SJSA1 (cell line): ENCODE data around the gene TRABD2B. TPM values are rescaled to one million over a fixed set of nuclear protein-coding genes. Genes with fewer than 3 reads are reported as not detected.

ENCODE experiments used
- DNase-seq, 2 experiments: peaks; one replicate each; pipeline ENCODE4 v3.0.0-alpha.2; 2015 to 2020; ENCODE audit warnings: low spot score in 2 of 2, low read depth in 1 of 2
- H3K27ac ChIP-seq: fragments of 250-450 bp; sonication (Bioruptor Pico); 2 replicates; pipeline ENCODE4 v1.5.1; 2020; ENCODE audit warnings: mild to moderate bottlenecking, moderate library complexity
- H3K27me3 ChIP-seq: fragments of 250-450 bp; sonication (Bioruptor Pico); replicated peaks from 2 replicates; pipeline ENCODE4 v1.5.1; 2020; ENCODE audit warnings: mild to moderate bottlenecking, moderate library complexity
- H3K36me3 ChIP-seq: fragments of 250-450 bp; sonication (Bioruptor Pico); 2 replicates; pipeline ENCODE4 v1.5.1; 2020; ENCODE audit warnings: mild to moderate bottlenecking
- H3K4me1 ChIP-seq: fragments of 250-450 bp; sonication (Bioruptor Pico); replicated peaks from 2 replicates; pipeline ENCODE4 v1.6.1; 2021; ENCODE audit warnings: mild to moderate bottlenecking
- H3K4me3 ChIP-seq: fragments of 250-450 bp; sonication (Bioruptor Pico); 2 replicates; pipeline ENCODE4 v1.5.1; 2020; ENCODE audit warnings: mild to moderate bottlenecking
- H3K9me3 ChIP-seq: fragments of 250-450 bp; sonication (Bioruptor Pico); replicated peaks from 2 replicates; pipeline ENCODE4 v1.5.1; 2020; ENCODE audit warnings: mild to moderate bottlenecking
- total RNA-seq: library from RNA; depleted of rRNA; stranded (reverse); fragments of >200 nt; shearing (Covaris generic); gene quantifications from 2 replicates; pipeline ENCODE4 v1.2.3, GENCODE V29; 2014

Gene TRABD2B
- total RNA-seq, 1 experiment from 2014 or later: 0.16 TPM

DNA sequence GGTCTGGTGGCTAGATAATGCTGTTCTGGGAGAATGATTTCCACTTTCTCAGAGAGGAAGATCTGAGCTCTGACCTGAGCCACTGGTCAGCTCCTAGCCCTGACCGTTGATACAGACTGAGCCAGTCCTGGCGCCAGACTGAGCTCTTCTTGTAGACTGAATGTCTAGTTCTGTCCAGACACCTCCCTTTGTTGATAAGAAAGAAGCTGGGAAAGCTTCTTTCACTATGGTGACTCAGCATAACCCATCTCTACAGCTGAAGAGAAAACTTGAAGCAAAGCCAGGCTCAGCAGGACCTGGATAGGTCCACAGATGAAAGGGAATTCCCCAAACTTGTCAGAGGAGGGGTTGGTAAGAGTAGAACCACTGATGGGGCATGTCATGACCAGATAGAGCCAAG is 9.9 kb upstream of the TRABD2B start:
- H3K9me3 ChIP-seq: no peaks in the 10 kb centered on the region
- H3K4me3 ChIP-seq: no peak overlapping the region
- H3K36me3 ChIP-seq: no peaks in the 10 kb centered on the region
- peak; percentile 77 to 82 for DNase-seq
- no peaks in the 10 kb centered on the region for H3K27me3 ChIP-seq
- H3K4me1 ChIP-seq: peaks cover 22% of the 10 kb centered on the region
- H3K27ac ChIP-seq: peak overlapping the region; percentile 37

- Histone ChIP-seq H3K4me3 (no peak overlapping the region), H3K27me3 (no peaks in the 10 kb centered on the region), H3K36me3 (no peaks in the 10 kb centered on the region), H3K9me3 (no peaks in the 10 kb centered on the region), H3K4me1 (peaks cover 22% of the 10 kb centered on the region), H3K27ac (peak overlapping the region; percentile 1)
- peak in 1 of 2 experiments; percentile 30 for DNase-seq
These were observed 9.1 kb upstream of the TRABD2B start for GRCh38 chr1:48006264-48006663.

DNA sequence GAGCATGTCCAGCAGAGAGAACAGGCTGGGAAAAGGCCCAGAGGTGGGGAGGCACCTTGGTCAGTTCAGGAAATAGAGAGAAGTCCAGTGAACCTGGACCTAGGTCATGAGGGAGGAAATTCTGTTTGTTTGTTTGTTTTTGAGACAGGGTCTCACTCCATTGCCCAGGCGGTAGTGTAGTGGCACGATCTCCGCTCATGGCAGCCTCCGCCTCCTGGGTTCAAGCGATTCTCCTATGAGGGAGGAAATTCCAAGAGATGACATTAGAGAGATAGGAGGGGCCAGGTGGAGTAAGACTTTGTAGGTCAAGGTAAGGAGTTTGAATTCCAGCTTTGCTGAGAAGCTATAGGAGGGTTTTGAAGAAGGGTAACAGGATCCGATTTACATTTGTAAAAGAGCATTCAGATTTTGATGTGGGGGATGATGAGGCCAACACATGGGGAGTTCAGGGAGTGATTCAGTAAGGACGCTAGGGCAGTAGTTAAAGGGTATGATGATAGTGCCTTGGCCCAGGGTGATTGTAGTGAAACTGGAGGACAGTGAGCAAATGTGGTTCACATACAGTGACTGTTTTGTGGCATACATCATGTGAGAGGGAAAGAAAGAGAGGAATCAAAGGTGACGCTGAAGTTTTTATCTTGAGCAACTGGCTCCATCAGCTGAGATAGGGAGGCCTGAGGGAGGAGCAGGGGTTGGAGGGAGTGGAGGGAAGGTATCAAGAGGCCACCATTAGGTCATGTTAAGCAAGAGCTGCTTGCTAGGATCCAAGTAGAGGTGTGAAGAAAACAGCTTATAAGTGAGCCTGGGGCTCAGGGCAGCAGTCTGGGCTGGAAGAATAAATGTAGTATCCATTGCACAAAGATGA is 8.3 kb upstream of the TRABD2B start:
- DNase-seq: no peak
- Histone ChIP-seq H3K27me3 (no peaks in the 10 kb centered on the region), H3K4me1 (peaks cover 22% of the 10 kb centered on the region), H3K36me3 (no peaks in the 10 kb centered on the region), H3K9me3 (no peaks in the 10 kb centered on the region), H3K4me3 (no peak overlapping the region), H3K27ac (peak overlapping the region; percentile 1; the same call in 1 of the 2 replicates)

- H3K4me3 ChIP-seq: no peak overlapping the region
- H3K36me3 ChIP-seq: no peaks in the 10 kb centered on the region
- H3K27ac ChIP-seq: no peak overlapping the region
- no peak for DNase-seq
- peaks cover 22% of the 10 kb centered on the region for H3K4me1 ChIP-seq
- H3K27me3 ChIP-seq: no peaks in the 10 kb centered on the region
- no peaks in the 10 kb centered on the region for H3K9me3 ChIP-seq
These were observed 6.8 kb upstream of the TRABD2B start for GRCh38 chr1:48003741-48004531.

DNA sequence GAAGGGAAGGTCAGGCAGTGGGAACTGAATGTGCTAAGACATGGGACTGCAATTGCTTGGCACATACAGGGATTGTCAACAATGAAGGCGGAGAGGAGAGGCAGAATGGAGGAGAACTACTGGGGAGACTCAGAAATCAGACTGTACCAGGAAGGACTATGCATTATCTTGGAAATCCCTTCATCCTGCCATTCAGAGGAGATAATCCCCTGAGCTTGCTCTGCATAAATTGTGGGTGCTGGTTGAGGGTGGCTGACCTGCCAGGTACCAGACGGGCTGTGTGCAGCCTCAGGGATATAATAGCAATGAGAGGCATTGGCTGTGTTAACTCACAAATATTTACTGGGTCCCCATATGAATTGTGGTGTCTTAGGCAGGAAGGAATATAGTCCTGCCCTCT is 5.0 kb upstream of the TRABD2B start:
- H3K27ac ChIP-seq: no peak overlapping the region
- DNase-seq: no peak
- H3K4me3 ChIP-seq: no peak overlapping the region
- peaks cover 6% of the 10 kb centered on the region for H3K27me3 ChIP-seq
- H3K4me1 ChIP-seq: peaks cover 23% of the 10 kb centered on the region
- no peaks in the 10 kb centered on the region for H3K36me3 ChIP-seq
- H3K9me3 ChIP-seq: no peaks in the 10 kb centered on the region

- H3K9me3 ChIP-seq: no peaks in the 10 kb centered on the region
- H3K36me3 ChIP-seq: no peaks in the 10 kb centered on the region
- no peak overlapping the region for H3K27ac ChIP-seq
- H3K4me1 ChIP-seq: peaks cover 22% of the 10 kb centered on the region
- H3K4me3 ChIP-seq: no peak overlapping the region
- DNase-seq: no peak
- H3K27me3 ChIP-seq: peaks cover 9% of the 10 kb centered on the region
These were observed 4.5 kb upstream of the TRABD2B start for GRCh38 chr1:48001696-48002095.

- H3K9me3 ChIP-seq: no peaks in the 10 kb centered on the region
- H3K4me3 ChIP-seq: no peak overlapping the region
- no peaks in the 10 kb centered on the region for H3K36me3 ChIP-seq
- no peak overlapping the region for H3K27ac ChIP-seq
- H3K27me3 ChIP-seq: peaks cover 16% of the 10 kb centered on the region
- DNase-seq: no peak
- peaks cover 20% of the 10 kb centered on the region for H3K4me1 ChIP-seq
These were observed 3.7 kb upstream of the TRABD2B start for GRCh38 chr1:48000883-48001282.

DNA sequence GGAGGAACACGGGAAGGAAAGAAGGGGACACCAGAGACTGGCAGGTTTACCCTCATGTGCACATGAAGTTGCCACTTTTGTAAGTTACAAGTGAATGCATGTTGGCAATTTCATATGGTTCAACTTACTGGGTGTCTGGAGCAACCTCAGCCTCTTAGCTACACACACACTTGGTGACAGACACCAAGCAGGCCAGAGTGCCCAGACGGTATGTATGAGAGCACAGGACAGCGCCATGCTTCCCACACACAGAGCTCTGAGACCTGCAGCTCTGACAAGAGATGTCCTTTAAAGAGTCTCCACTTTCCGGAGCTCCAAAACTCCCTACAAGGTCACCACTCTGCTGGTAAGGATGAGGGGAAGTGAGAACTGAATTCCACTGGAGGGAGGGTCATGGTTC is 1.9 kb upstream of the TRABD2B start:
- DNase-seq: no peak
- Histone ChIP-seq H3K4me1 (peaks cover 16% of the 10 kb centered on the region), H3K27me3 (peaks cover 16% of the 10 kb centered on the region)

GRCh38 chr1:47998396-47998990 is 1.3 kb upstream of the TRABD2B start:
- DNase-seq: no peak
- H3K4me3 ChIP-seq: no peak overlapping the region
- peaks cover 16% of the 10 kb centered on the region for H3K4me1 ChIP-seq
- no peak overlapping the region for H3K27ac ChIP-seq
- peaks cover 16% of the 10 kb centered on the region for H3K27me3 ChIP-seq
- H3K36me3 ChIP-seq: no peaks in the 10 kb centered on the region
- no peaks in the 10 kb centered on the region for H3K9me3 ChIP-seq

More for the DNA sequence above, 1.9 kb upstream of the TRABD2B start:
- no peaks in the 10 kb centered on the region for H3K36me3 ChIP-seq
- no peak overlapping the region for H3K27ac ChIP-seq
- no peaks in the 10 kb centered on the region for H3K9me3 ChIP-seq
- no peak overlapping the region for H3K4me3 ChIP-seq

GRCh38 chr1:47996406-47997226 is 569 bp downstream of the TRABD2B start:
- DNase-seq: no peak

GRCh38 chr1:47996060-47996405 is 1.2 kb downstream of the TRABD2B start:
- Histone ChIP-seq H3K36me3 (no peaks in the 10 kb centered on the region), H3K27me3 (peaks cover 16% of the 10 kb centered on the region), H3K27ac (no peak overlapping the region), H3K9me3 (no peaks in the 10 kb centered on the region), H3K4me3 (peak overlapping the region; percentile 48), H3K4me1 (peaks cover 16% of the 10 kb centered on the region)
- DNase-seq: no peak

More at GRCh38 chr1:47996406-47997226, 569 bp downstream of the TRABD2B start:
- H3K4me1 ChIP-seq: peaks cover 16% of the 10 kb centered on the region
- no peaks in the 10 kb centered on the region for H3K9me3 ChIP-seq
- peaks cover 16% of the 10 kb centered on the region for H3K27me3 ChIP-seq
- H3K4me3 ChIP-seq: peak overlapping the region; percentile 48
- no peak overlapping the region for H3K27ac ChIP-seq
- H3K36me3 ChIP-seq: no peaks in the 10 kb centered on the region

- no peak overlapping the region for H3K27ac ChIP-seq
- no peaks in the 10 kb centered on the region for H3K9me3 ChIP-seq
- peaks cover 16% of the 10 kb centered on the region for H3K27me3 ChIP-seq
These were observed 1.7 kb downstream of the TRABD2B start for GRCh38 chr1:47995306-47996050.

More at GRCh38 chr1:47995306-47996050, 1.7 kb downstream of the TRABD2B start:
- H3K4me1 ChIP-seq: peaks cover 16% of the 10 kb centered on the region
- no peak overlapping the region for H3K4me3 ChIP-seq
- H3K36me3 ChIP-seq: no peaks in the 10 kb centered on the region
- no peak for DNase-seq
